K562 (cell line): ENCODE results near the gene PLEKHO1. TPM values are rescaled to one million over a fixed set of nuclear protein-coding genes. Genes with fewer than 3 reads are reported as not detected.

ENCODE experiments used
- ATAC-seq: fragments of 200-7000 bp; cut with Tn5 transposase; 3 replicates; pipeline ENCODE4 v1.9.1; 2020; ENCODE audit warnings: moderate library complexity
- BruUV-seq: library from RNA; stranded (reverse); fragments of 400-500 nt; replicated peaks from 2 replicates; lab custom pipeline; 2021; lab: Mats Ljungman, UMichigan
- CTCF ChIA-PET: fragments of 300-600 bp; formaldehyde crosslinking; extraction: SDS; loops from one replicate; lab custom pipeline; 2021; ENCODE audit warnings: low intra/inter-chr PET ratio; lab: Yijun Ruan, JAX
- POLR2A ChIA-PET: fragments of 300-600, 350-650 bp; sonication (Branson Sonifier 250); formaldehyde crosslinking; extraction: SDS; loops from one replicate; lab custom pipeline; 2021; ENCODE audit warnings: antibody characterized with exemption, inconsistent platforms; lab: Yijun Ruan, JAX
- DNase-seq, 4 experiments: peaks; one replicate each; pipeline versions ENCODE4 v3.0.0 to v3.0.0-alpha.2; 2011 to 2018; ENCODE audit warnings: low spot score in 3 of 4, mixed read lengths in 3 of 4; ENCODE audit errors: extremely low read depth in 1 of 4
- FAIRE-seq: peaks from 2 replicates; lab custom pipeline; 2011; peaks lifted over from hg19 to GRCh38; lab: Jason Lieb, UNC
- H2AFZ ChIP-seq: 2 replicates; pipeline ENCODE4 v1.6.0; 2011; ENCODE audit warnings: low read depth, low read length, control low read depth, inconsistent platforms
- H3K27ac ChIP-seq: fragments of 200-600 bp; 3 replicates; pipeline ENCODE4 v1.8.0; 2011; ENCODE audit warnings: low read depth, mild to moderate bottlenecking, control low read depth, inconsistent platforms, low read length, moderate library complexity, mixed read lengths; ENCODE audit errors: extremely low read depth
- H3K27me3 ChIP-seq, 2 experiments: fragments of 300-600 bp in 1 of 2; 2 replicates in 1 of 2; 3 replicates in 1 of 2; pipeline versions ENCODE4 v1.6.0 to v1.8.0; 2011; ENCODE audit warnings: inconsistent platforms in 2 of 2, low read length in 2 of 2, mild to moderate bottlenecking in 1 of 2, mixed read lengths in 1 of 2, moderate library complexity in 1 of 2; ENCODE audit not compliant: control insufficient read depth in 2 of 2, insufficient read depth in 2 of 2
- H3K36me3 ChIP-seq: fragments of 300-600 bp; 3 replicates; pipeline ENCODE4 v1.8.0; 2011; ENCODE audit warnings: mild to moderate bottlenecking, low read length, inconsistent platforms; ENCODE audit not compliant: control insufficient read depth, insufficient read depth
- H3K4me1 ChIP-seq, 2 experiments: fragments of 200-600 bp in 1 of 2; replicated peaks in 1 of 2; 2 replicates in 1 of 2; 3 replicates in 1 of 2; pipeline versions ENCODE4 v1.5.1 to v1.8.0; 2011; ENCODE audit warnings: inconsistent platforms in 2 of 2, low read length in 2 of 2, mild to moderate bottlenecking in 1 of 2, mixed read lengths in 1 of 2, moderate library complexity in 1 of 2; ENCODE audit not compliant: control insufficient read depth in 2 of 2, insufficient read depth in 2 of 2
- H3K4me2 ChIP-seq: 2 replicates; pipeline ENCODE4 v1.6.1; 2011; ENCODE audit warnings: low read length, control low read depth, inconsistent platforms, mixed read lengths; ENCODE audit not compliant: insufficient read depth
- H3K4me3 ChIP-seq: fragments of 200-600 bp; sonication (generic), shearing (Covaris generic); 2 replicates; pipeline ENCODE4 v1.5.1; 2016; ENCODE audit warnings: control low read depth, inconsistent platforms
- H3K79me2 ChIP-seq: fragments of 200-600 bp; 3 replicates; pipeline ENCODE4 v1.8.0; 2011; ENCODE audit warnings: low read length, inconsistent platforms; ENCODE audit not compliant: control insufficient read depth, insufficient read depth
- H3K9ac ChIP-seq, 2 experiments: 2 replicates each; pipeline versions ENCODE4 v1.6.0 to v1.6.1; 2011; ENCODE audit warnings: low read depth in 2 of 2, low read length in 2 of 2, control low read depth in 1 of 2, inconsistent platforms in 1 of 2, mild to moderate bottlenecking in 1 of 2, mixed read lengths in 1 of 2; ENCODE audit not compliant: insufficient read depth in 1 of 2
- H3K9me1 ChIP-seq: one replicate; pipeline ENCODE4 v1.6.0; 2011; ENCODE audit warnings: inconsistent platforms, mild to moderate bottlenecking, low read length, moderate library complexity; ENCODE audit not compliant: control insufficient read depth, insufficient read depth
- H3K9me3 ChIP-seq: replicated peaks from 2 replicates; pipeline ENCODE4 v1.5.1; 2011; ENCODE audit warnings: low read depth, low read length, inconsistent platforms; ENCODE audit not compliant: control insufficient read depth, insufficient read depth
- H4K20me1 ChIP-seq: replicated peaks from 2 replicates; pipeline ENCODE4 v1.6.1; 2011; ENCODE audit warnings: low read length, inconsistent platforms, mixed read lengths; ENCODE audit not compliant: control insufficient read depth, insufficient read depth
- BRD4 ChIP-seq: fragments of 200-600 bp; sonication (generic); IDR thresholded peaks from 2 replicates; pipeline ENCODE4 v1.6.1; 2017; ENCODE audit warnings: inconsistent platforms
- CHD7 ChIP-seq: fragments of 200-600 bp; sonication (generic); IDR thresholded peaks from one replicate; pipeline ENCODE4 v1.6.1; 2012; ENCODE audit warnings: mild to moderate bottlenecking, low read depth, low read length, inconsistent platforms
- EGR1 ChIP-seq: fragments of 450-650 bp; conservative IDR thresholded peaks from 2 replicates; pipeline ENCODE4 v1.6.1; 2017; ENCODE audit warnings: mild to moderate bottlenecking
- EP300 ChIP-seq: IDR thresholded peaks from 2 replicates; pipeline ENCODE4 v1.6.1; 2012; ENCODE audit warnings: low read length, improper control_type of control experiment
- MTA1 ChIP-seq: fragments of 450-650 bp; IDR thresholded peaks from 2 replicates; pipeline ENCODE4 v1.6.1; 2017; ENCODE audit warnings: borderline replicate concordance
- SMAD4 ChIP-seq: fragments of 250-450 bp; sonication (Bioruptor Pico); conservative IDR thresholded peaks from 2 replicates; pipeline ENCODE4 v1.8.0; 2021; ENCODE audit warnings: inconsistent platforms, mild to moderate bottlenecking, moderate library complexity
- SPI1 ChIP-seq: IDR thresholded peaks from 2 replicates; pipeline ENCODE4 v1.6.1; 2011; ENCODE audit warnings: low read depth, low read length, control low read depth, borderline replicate concordance
- ZNF232 ChIP-seq: sonication (generic); formaldehyde crosslinking; IDR thresholded peaks from 2 replicates; pipeline ENCODE4 v1.8.0; 2022; ENCODE audit warnings: mild to moderate bottlenecking, missing genetic modification reagents
- ZNF639 ChIP-seq, 2 experiments: fragments of 200-800 bp in 1 of 2; sonication (Bioruptor generic) in 1 of 2; sonication (generic) in 1 of 2; formaldehyde crosslinking in 1 of 2; IDR thresholded peaks in 1 of 2; conservative IDR thresholded peaks in 1 of 2; 2 replicates each; pipeline versions ENCODE4 v1.5.0 to v1.6.1; 2016 to 2020; ENCODE audit warnings: missing compliant biosample characterization in 1 of 2, missing genetic modification characterization in 1 of 2, missing genetic modification reagents in 1 of 2
- WGBS: fragments of 100-300 bp; shearing (Covaris generic); methylation state at CpG from one replicate; pipeline ENCODE4 v1.1.6; 2016; ENCODE audit warnings: low coverage, mixed read lengths; ENCODE audit not compliant: insufficient coverage; ENCODE audit errors: missing lambda C conversion rate; 5-methylcytosine and 5-hydroxymethylcytosine counted together
- in situ Hi-C: fragments of 300-500 bp; cut with MboI; formaldehyde crosslinking; loops from 4 replicates; pipeline ENCODE4 v1.15.0; 2018; ENCODE audit warnings: inconsistent platforms, mixed read lengths
- intact Hi-C: fragments of 100-400 bp; cut with micrococcal nuclease; formaldehyde crosslinking; loops from 2 replicates; pipeline ENCODE4 v1.14.2; 2022
- polyA plus RNA-seq, 8 experiments: library from polyadenylated mRNA; depleted of rRNA in 4 of 8; stranded (reverse) in 5 of 8; unstranded in 3 of 8; fragments of >200 nt; fragmentation: Nextera tagmentation in 2 of 8; fragmentation: Illumina TruSeq in 1 of 8; extraction: Ambion mirVana in 2 of 8; extraction: Trizol in 1 of 8; gene quantifications; 2 replicates each; pipeline versions ENCODE4 v1.2.1 to v1.2.3, GENCODE V29; 2011 to 2014; ENCODE audit warnings: inconsistent platforms in 1 of 8, missing spikeins in 1 of 8
- total RNA-seq, 7 experiments: library from RNA; depleted of rRNA in 6 of 7; stranded (reverse); fragments of >200 nt in 6 of 7; fragmentation: Illumina TruSeq in 2 of 7; extraction: Trizol in 2 of 7; gene quantifications; 2 replicates each; pipeline versions ENCODE4 v1.2.1 to v1.2.3, GENCODE V29; 2011 to 2021; ENCODE audit warnings: low replicate concordance in 1 of 7

Gene PLEKHO1
- total and polyA plus RNA-seq, 9 of the 15 experiments (the other 6 are each of a cell fraction or from before 2014, with no cell fraction given), result 0.39 to 16.2 (median 9.6) TPM

GRCh38 chr1:150162582-150162861 lies 12.8 kb downstream of the PLEKHO1 start:
- H3K4me3 ChIP-seq, result peak overlapping the region; percentile 7; the same call in 1 of the 2 replicates
- no peaks in the 10 kb centered on the region for H3K27me3 ChIP-seq
- H3K4me2 ChIP-seq, result peak overlapping the region; percentile 86
- ATAC-seq (no peak; the same call in 2 of the 3 replicates), FAIRE-seq (no peak), DNase-seq (no peak)
- peak overlapping the region; percentile 51 to 82; a peak in 3 of 4 replicates for H3K9ac ChIP-seq
- ChIA-PET POLR2A (interaction anchor here (0.6 to 6.1 kb wide), 12 partner anchors 11 to 275 kb away, joined by 3 to 57 read pairs (median 4); partner anchors contain the start of gene PLEKHO1), CTCF (interaction anchor here (0.6 to 1.1 kb wide), 2 partner anchors 13 to 90 kb away, joined by 3 read pairs; no protein-coding TSS in a partner anchor)
- intact Hi-C loops, result loop anchor here (10.0 kb wide), 1 partner anchor 268 kb away; the partner anchor contains the start of gene BOLA1
- peak overlapping the region; percentile 91 for H2AFZ ChIP-seq
- no peaks in the 10 kb centered on the region for H3K9me3 ChIP-seq
- WGBS, result 13% methylated on average over 4 of the region's 4 CpGs
- BruUV-seq, result no TSS peak
- H3K27ac ChIP-seq, result peak overlapping the region; percentile 95
- peaks cover under 1% of the 10 kb centered on the region; the same call in 2 of the 3 replicates for H3K36me3 ChIP-seq
- no peaks in the 10 kb centered on the region for H4K20me1 ChIP-seq
- peaks cover 27 to 53% of the 10 kb centered on the region in 2 experiments for H3K4me1 ChIP-seq
- no peaks in the 10 kb centered on the region for H3K79me2 ChIP-seq
- H3K9me1 ChIP-seq, result peaks cover 3% of the 10 kb centered on the region
- in situ Hi-C loops, result no loop called here
- TF ChIP-seq EGR1, result no peak
- no peak for TF ChIP-seq ZNF639 (CRISPR knock-in tag; conservative IDR thresholded peaks at IDR 0.05 in 1 of 2, IDR thresholded peaks at IDR 0.05 in 1 of 2)
- 0 out of 2 replicates have a peak, but pooled peaks have one; percentile 13 for TF ChIP-seq BRD4
- no peak for TF ChIP-seq CHD7
- 0 out of 2 replicates have a peak, but pooled peaks have one; percentile 17 for TF ChIP-seq SPI1
- TF ChIP-seq ZNF232 (CRISPR knock-in tag), result no peak
- no peak for TF ChIP-seq MTA1
- no peak for TF ChIP-seq EP300
- no peak for TF ChIP-seq SMAD4 (CRISPR knock-in tag)
